Posterior cingulate gyrus (tissue), 11 donors: Measurements from ENCODE around the gene RAD50.
A peak's percentile ranks its signal among the peaks of the same experiment; 100 is the strongest.

Experiments
- DNase-seq, 10 donors: peaks; one replicate each; pipeline versions ENCODE4 v3.0.0 to v3.0.0-alpha.2; 2020 to 2021; ENCODE audit warnings: mixed read lengths in 3 of 10
- intact Hi-C: fragments of 100-400 bp; cut with DNase I; formaldehyde crosslinking; loops from one replicate; pipeline ENCODE4 v1.15.1; 2023

RAD50 gene

DNA sequence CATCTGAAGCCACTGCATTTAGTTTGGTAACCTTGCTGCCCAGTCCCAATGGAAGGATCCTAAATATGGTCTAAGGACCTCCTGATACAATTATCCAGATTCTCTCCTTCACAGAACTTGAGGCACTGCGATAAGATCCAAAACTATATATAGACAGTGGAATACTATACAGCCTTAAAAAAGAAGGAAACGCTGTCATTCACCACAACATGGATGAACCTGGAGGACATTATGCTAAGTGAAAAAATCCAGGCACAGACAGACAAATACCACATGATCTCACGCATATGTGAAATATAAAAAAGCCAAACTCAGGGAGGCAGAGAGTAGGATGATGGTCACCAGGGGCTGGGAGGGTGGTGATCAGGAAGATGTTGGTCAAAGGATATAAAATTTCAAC lies 114.2 kb downstream of the RAD50 start:
- intact Hi-C loops = no loop called here
- no peak for DNase-seq

DNA sequence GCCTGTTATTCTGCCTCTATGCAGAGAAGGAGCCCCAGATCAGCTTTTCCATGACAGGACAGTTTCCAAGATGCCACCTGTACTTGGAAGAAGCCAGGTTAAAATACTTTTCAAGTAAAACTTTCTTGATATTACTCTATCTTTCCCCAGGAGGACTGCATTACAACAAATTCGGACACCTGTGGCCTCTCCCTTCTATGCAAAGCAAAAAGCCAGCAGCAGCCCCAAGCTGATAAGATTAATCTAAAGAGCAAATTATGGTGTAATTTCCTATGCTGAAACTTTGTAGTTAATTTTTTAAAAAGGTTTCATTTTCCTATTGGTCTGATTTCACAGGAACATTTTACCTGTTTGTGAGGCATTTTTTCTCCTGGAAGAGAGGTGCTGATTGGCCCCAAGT lies 116.7 kb downstream of the RAD50 start:
- no peak for DNase-seq
- intact Hi-C loops = no loop called here

DNA sequence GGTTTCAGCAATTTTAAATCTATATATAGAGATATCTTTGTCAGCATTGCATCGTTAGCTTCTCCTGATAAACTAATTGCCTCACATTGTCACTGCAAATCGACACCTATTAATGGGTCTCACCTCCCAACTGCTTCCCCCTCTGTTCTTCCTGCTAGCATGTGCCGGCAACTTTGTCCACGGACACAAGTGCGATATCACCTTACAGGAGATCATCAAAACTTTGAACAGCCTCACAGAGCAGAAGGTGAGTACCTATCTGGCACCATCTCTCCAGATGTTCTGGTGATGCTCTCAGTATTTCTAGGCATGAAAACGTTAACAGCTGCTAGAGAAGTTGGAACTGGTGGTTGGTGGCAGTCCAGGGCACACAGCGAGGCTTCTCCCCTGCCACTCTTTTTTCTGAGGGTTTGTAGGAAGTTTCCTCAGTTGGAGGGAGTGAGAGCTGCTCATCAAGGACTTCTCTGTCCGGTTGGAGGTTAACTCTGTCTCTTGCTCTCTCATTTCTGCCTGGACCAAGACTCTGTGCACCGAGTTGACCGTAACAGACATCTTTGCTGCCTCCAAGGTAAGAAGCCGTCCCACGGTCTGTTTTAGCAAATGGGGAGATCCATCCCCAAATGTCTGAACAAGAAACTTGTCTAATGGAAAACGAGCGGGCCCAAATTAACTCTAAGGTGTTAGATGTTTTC lies 117.3 kb downstream of the RAD50 start, which contains the start of gene IL4:
TSS of gene IL4 (plus strand) at position 51 of the 692 bp plus-strand sequence. CDS start at position 113, 62 bp downstream.
- no peak for DNase-seq
- intact Hi-C loops = no loop called here

DNA sequence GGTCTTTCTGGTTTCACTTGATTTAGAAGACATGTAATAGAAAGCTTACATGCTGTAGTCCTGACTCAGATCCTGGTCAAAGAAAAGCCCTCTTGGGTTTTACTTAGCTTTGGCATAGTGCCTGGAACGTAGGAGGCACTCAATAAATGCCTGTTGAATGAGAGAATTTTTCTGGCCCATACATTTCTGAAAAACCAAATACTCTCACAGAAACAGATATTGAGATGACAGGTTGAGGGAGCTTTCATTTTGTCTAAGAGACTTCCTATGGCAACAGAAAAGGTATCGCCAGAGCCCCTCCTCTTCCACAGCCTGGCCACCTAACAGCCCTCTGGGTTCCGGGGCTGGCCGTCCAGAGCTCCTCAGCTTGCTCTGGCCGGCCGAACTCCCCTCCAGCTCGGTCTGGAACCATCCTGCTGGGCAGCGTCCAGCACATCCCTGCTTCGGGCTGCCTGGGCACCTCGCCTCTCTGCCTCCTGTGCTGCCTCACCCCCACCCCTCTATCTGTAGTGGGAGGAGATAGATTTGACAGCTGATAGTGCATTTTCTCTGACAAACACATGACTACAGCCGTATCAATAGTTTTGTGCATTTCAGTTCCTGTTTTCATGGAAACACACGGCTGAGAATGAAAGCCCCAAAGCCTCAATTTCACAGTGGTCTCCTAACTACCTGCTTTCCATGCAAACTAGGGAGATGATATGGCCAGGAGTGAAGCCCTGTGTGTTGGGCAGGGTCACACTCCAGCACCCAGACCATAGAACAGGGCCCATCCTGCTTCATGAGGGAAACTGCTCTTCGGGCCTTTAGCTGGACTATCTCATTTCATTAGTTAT lies 118.1 kb downstream of the RAD50 start:
- intact Hi-C loops = no loop called here
- DNase-seq = no peak

DNA sequence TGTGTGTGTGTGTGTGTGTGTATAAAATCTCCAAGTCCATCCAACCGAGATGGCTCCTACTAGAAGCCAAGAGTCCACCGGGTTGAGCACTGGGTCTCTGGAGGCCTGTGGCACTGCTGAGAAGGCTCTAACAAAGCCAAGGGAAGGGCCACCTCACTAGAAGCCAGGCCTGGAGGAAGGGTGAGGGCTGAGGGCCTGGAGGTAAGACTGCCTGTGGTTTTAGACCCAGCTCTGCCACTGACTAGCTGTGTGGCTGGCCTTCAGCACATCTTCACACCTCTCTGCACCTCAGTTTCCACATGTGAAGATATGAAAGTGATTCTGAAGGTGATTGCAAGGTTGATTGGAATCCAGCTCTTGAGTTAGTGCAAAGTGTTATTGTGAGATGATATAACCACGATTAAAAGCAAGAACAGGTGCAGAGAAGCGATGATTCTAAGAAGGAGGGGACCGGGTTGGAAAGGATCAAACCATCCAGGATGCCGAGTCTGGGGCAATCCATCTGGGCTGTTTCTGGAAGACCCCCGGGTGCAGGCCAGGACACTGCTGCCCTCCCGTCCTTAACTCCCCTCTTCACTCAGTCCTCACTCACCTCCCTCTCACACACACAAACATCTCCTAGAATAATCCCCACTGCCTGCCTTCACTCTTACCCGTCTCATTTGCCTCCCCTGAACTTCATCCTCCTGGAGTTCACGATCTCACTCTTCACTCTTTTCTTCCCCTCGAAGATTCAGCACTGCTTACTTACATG lies 119.3 kb downstream of the RAD50 start:
- peak in 1 of 10 donors; percentile 53 for DNase-seq
- intact Hi-C loops = no loop called here

DNA sequence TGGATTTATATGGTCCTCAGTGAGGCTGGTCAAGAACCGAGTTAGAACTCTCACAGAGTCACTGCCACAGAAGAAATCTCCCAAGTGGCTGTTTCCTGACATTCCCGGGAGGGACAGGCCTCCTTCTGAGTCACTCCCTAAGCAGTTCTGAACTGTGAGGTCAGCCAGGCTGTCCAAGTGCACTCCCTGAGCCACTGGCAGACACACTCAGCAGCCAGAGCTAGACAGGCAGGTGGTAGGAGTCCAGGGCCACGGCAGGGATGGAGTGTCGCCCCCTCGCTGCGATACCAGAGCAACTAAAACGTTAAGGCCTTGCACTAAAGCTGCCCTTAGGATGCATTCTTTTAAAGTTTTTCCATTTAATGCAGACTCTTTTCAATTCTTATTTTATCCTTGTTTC lies 120.4 kb downstream of the RAD50 start:
- intact Hi-C loops = no loop called here
- DNase-seq = no peak

DNA sequence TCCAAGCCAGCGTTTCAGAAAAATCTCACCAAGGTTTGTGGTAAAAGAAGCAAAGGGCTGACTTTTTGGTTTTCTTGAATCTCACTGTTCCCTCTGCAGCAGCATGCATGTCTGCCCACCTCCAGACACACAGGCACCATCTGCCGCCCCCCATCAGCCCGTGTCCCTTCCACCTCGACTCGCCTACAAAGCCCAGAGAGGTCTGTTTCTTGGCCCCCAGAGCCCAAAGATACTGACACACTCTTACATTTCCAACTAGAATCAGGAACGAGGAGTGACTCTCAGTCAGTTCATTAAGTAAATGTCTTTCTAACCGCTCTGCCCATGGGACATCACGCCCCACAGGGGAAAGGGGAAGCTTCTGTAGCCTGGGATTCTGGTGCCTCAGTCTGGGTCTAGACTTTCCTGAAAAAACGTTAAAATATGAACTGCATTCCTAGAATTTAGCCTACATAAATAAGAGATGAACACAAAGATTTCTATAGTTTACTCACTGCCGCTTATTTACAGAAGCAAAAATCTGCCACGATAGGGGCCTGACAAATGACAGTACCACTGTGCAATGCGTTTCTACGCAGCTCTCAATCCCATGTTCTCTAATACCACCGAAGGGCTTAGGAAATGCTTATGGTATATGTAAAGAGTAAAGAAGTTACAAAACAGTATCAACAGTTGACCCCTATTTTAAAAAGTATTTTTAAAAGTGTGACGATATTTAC lies 121.1 kb downstream of the RAD50 start:
- intact Hi-C loops = no loop called here

DNA sequence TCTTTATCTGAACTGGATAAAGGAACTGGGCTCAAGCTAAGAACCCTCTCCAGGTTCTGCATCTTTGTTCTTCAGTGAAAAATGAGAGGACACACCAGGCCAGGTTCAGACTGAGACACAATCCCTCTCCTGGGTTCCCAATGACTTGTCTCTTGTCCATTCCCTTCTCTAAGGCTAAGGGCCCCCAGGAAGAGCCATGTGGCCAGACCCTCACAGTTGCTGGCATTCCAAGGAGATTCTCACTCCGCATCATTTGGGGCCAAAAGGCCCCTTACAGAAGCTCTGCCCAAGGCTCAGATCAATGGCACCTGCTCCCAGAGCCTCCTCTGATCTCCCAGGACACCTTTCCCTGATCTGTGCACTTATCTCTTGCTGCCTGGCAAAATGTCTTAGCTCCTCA lies 122.0 kb downstream of the RAD50 start:
- no peak for DNase-seq
- intact Hi-C loops = no loop called here

More for the DNA sequence above, 121.1 kb downstream of the RAD50 start:
- DNase-seq = peak in 1 of 10 donors; percentile 25

DNA sequence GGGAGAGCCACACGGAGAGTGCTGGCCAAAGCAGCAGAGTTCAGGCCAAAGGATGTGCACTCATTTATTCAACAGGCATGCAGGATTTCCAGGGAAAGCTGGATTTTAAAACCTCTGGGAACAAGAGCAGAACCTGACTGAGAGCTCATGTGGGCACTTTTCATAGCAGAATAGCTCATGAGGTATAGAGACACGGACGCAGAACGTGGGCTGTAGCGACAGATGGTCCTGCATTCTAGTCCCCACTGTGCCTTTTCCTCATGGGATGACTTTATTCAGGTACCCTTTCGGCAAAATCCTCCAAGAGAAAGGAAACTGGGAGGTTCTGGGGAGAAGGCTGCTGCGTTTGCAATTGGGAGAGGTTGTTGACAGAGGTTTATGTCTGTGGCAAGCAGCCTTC lies 122.4 kb downstream of the RAD50 start:
- intact Hi-C loops = no loop called here
- DNase-seq = peak in 1 of 10 donors; percentile 66

DNA sequence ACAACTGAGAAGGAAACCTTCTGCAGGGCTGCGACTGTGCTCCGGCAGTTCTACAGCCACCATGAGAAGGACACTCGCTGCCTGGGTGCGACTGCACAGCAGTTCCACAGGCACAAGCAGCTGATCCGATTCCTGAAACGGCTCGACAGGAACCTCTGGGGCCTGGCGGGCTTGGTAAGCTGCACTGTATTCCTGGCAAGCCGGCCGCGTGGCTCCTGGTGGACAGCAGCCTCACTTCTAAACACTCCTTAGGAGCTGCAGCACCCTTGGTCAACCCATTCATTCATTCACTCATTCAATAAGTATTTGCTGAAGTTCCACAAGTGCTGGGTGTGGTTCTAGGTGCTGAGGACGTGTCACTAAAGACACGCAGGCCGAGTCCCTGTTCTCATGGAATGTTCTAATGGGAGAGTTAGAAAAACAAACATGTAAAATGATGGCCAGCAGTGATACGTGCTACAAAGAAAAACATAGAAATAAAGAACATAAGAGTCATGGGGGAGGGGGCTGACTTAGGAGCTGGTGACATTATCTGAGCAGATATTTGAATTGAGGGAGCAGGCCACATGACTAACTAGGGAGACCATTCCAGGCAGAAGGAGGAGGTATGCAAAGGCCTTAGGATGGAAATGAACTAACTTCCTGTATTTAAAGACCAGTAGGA lies 123.1 kb downstream of the RAD50 start:
- intact Hi-C loops = no loop called here
- DNase-seq = peak in 2 of 10 donors; percentile 66 to 82

DNA sequence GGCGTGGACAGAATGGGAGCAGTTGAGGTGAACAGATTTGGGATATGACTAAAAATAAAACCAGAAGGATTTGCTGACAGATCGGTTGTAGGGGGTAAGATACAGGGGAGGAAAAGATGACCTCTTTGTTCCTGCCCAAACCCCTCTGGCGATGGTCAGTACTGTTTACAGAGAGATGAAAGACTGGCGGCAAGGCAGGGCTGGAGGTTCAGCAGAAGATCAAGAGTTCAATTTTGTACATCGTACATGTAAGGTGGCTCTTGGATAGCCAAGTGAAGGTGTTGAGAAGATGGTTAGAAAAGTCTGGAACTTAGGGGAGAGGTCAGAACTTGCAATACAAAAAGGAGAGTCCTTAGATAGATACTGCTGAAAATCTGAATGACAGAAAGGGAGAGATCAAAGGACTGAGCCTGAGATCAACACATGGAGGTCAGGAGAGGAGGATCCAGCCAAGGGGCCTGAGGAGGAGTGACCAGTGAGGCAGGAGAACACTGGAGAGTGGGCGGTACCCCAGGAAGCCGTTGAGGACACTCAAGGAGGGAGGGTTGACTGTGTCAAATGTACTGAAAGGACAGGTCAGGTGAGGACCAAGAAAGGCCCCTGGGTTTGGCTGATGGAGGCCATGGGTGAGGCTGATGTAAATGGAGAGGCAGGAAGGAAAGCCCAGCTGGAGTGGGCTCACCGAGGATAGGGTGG lies 124.2 kb downstream of the RAD50 start:
- intact Hi-C loops = no loop called here
- DNase-seq = no peak

DNA sequence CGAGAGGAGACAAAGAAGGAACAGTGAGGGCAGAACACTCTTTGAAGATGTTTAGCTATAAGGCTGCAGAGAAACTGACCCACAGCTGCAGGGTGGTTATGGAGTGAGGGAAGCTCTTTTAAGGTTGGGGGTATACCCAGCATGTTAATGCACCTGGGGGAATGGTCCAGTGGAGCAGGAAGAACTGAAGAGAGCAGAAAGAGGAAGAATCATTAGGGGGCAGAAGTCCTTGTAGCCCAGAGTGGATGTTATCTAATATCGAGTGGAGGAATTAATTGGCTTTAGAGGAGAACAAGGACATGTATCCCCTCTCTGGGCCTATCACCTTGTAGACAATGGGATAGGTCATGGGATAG lies 124.7 kb downstream of the RAD50 start:
- peak in 1 of 10 donors; percentile 24 for DNase-seq
- intact Hi-C loops = no loop called here

DNA sequence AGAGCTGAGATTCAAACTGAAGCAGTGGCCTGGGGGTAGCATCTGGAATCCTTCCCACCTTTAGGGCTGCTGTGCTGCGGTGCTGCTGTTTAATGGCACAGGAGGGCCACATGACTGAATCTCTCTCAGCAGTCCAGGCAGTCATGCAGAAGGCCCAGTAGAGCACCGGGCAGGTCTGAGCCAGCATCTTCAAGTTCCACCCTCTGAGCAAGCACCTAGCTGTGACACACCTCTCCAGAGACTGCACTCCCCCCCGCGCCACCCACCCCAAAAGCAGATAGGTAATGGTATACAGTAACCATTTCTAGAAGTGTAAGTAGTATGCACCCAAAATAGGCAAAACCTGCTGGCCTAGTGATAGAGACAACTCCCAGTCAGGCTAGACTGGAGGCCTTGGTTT lies 125.2 kb downstream of the RAD50 start:
- intact Hi-C loops = no loop called here
- DNase-seq = no peak

DNA sequence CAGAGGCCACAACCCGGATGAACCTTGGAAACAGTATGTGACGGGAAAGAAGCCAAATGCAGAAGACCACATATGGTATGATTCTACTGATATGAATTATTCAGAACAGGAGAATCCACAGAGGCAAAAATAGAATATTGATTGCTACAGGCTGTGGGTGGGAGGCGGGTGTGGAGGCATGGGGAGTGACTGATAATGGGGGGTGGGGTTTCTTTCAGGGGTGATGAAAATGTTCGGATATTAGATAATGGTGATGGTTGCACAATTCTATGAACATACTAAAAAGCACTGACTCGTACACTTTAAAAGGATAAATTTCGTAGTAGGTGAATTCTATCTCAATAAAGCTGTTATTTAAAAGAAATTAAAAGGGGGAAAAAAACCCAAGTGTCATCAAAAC lies 127.7 kb downstream of the RAD50 start:
- no peak for DNase-seq
- intact Hi-C loops = no loop called here

DNA sequence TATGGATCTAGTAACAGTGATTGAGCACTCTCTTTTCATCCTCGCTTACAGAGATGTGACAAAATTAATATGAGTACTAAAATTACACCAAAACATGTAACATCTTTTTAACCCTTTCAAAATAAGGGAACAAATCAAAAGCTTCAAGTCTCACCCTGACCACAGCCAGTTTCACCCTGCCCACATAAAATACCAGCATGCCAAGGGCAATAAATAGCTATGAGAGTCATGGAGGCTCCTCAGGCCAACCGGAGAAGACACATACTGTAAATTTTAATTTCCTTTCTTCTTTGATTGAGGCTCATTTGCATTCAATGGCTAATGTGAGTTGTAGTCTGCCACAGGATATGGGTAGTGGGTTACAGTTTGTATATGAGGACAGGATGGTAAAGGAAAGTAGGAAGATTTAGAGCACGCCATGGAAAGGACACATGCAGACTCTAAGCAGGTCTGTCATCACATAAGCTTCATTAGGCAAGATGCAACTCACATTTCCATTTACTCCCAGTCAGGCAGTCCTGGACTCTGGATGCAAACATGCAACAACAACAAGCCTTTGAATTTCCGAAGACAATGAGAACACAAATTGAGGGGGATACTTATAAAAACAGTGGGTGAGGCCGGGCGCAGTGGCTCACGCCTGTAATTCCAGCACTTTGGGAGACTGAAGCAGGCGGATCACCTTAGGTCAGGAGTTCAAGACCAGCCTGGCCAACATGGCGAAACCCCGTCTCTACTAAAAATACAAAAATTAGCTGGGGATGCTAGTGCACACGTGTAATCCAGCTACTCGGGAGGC lies 128.3 kb downstream of the RAD50 start:
- intact Hi-C loops = no loop called here
- no peak for DNase-seq

DNA sequence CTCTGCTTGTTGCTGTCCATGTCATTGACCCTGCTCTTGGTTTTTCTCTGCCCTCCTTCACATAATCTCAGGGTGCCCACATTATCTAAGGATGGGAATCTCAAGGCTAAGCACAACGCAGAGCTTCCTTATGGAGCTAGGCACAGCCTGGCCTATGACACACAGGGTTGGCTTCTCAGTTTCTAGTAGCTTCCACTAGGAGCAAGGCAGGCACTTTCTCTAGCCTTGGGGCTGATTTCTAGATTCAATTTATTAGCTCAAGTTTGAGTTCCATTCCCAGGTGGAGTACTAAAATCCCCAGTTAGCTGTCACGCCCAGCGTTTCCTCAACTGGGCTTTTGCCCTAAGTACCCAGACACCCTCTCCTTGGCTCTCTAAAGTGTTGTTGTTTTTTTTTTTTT lies 129.4 kb downstream of the RAD50 start:
- intact Hi-C loops = no loop called here
- DNase-seq = no peak

DNA sequence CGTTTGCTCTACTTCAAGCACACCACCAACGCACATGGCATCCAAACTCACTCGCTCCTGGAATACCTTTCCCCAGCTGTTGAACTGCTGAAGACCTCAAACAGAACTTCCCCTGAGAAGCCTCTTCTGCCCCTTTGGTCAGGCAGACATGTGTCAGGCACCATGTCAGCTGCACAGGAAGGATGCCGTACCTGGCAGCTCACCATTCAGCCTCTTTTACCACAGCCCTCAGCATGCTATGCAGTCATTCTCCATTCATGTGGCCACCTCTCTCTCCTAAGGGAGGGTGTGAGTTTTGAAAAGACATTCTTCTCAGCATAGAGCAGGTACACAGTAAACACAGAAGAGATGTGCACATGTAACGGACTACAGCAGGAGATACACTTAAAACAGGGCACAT lies 131.2 kb downstream of the RAD50 start:
- intact Hi-C loops = no loop called here

DNA sequence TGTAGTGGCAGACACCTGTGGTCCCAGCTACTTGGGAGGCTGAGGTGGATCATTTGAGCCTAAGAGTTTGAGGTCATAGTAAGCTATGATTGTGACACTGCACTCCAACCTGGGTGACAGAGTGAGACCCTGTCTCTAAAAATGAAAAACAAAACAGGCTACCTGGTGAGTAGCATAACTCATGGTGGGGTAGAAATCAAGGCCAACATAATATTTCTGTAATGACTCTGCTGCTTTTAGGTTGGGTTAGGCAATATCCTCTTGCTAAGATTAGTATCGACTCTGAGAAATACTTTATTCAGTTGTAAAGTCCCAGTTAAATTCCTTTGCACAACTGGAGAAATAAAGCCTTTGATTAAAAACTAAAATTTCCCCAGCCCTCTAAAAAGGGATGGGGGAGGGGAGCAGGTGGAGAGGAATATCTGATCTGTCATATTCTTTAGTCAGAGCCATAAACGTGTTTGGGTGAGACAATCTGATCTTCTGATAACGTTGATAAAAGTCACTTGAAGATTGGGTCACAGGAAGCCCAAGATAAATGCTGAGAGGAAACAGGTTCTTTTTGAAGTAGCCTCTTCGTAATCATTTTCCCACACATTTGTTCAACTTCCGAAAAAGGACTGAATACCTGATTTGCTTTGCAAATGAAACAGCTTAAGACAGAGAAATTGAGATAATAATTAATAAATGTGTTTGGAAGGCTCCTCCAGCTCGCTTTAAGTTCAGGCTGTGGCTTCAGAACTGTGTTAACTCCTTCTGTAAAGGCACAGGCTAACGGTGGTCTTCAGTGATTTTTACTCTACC lies 132.0 kb downstream of the RAD50 start:
- intact Hi-C loops = no loop called here
- no peak for DNase-seq

More for the DNA sequence above, 131.2 kb downstream of the RAD50 start:
- no peak for DNase-seq
